Kidney (tissue), 14 donors: Measurements from ENCODE around the gene TBC1D5. TPM values are rescaled to one million over a fixed set of nuclear protein-coding genes. Genes with fewer than 3 reads are reported as not detected.
"Not testable (repeated sequence)": the region's sequence is repeated elsewhere in the genome, so short reads cannot be mapped to it uniquely, and the experiment has no call there.

ENCODE experiments used
- DNase-seq, 5 donors: peaks; one replicate each; pipeline ENCODE4 v3.0.0-alpha.2; 2013 to 2020
- FAIRE-seq: peaks from 2 replicates; lab custom pipeline; 2012; peaks lifted over from hg19 to GRCh38; lab: Jason Lieb, UNC
- H3K27ac ChIP-seq, 2 donors: one replicate each; pipeline ENCODE4 v1.7.0; 2013; ENCODE audit warnings: low read depth in 2 of 2, low read length in 2 of 2, inconsistent platforms in 1 of 2
- H3K27me3 ChIP-seq: one replicate; pipeline ENCODE4 v1.7.1; 2013; ENCODE audit warnings: low read length, inconsistent platforms; ENCODE audit not compliant: control insufficient read depth, insufficient read depth
- H3K36me3 ChIP-seq, 3 donors: one replicate each; pipeline versions ENCODE4 v1.7.0 to v1.7.1; 2013; ENCODE audit warnings: low read length in 3 of 3, control low read depth in 1 of 3, inconsistent platforms in 1 of 3; ENCODE audit not compliant: insufficient read depth in 3 of 3, control insufficient read depth in 2 of 3
- H3K4me1 ChIP-seq, 3 donors: one replicate each; pipeline versions ENCODE4 v1.7.0 to v1.7.1; 2013; ENCODE audit warnings: low read length in 3 of 3, inconsistent platforms in 1 of 3, low read depth in 1 of 3; ENCODE audit not compliant: control insufficient read depth in 2 of 3, insufficient read depth in 2 of 3
- H3K4me3 ChIP-seq, 3 donors: one replicate each; pipeline versions ENCODE4 v1.7.0 to v1.8.1; 2013; ENCODE audit warnings: low read length in 3 of 3, control low read depth in 1 of 3, inconsistent platforms in 1 of 3
- H3K9ac ChIP-seq, 3 donors: one replicate each; pipeline versions ENCODE4 v1.7.0 to v1.7.1; 2013; ENCODE audit warnings: low read length in 3 of 3, control low read depth in 1 of 3, inconsistent platforms in 1 of 3
- H3K9me3 ChIP-seq, 3 donors: one replicate each; pipeline versions ENCODE4 v1.7.0 to v1.7.1; 2013; ENCODE audit warnings: low read length in 3 of 3, control low read depth in 1 of 3, inconsistent platforms in 1 of 3; ENCODE audit not compliant: control insufficient read depth in 2 of 3, insufficient read depth in 1 of 3
- intact Hi-C: fragments of 100-400 bp; cut with DNase I; formaldehyde crosslinking; loops from one replicate; pipeline ENCODE4 v1.11.1; 2022
- polyA plus RNA-seq: library from polyadenylated mRNA; stranded (reverse); fragments of 350-450 nt; fragmentation: Illumina TruSeq; extraction: RNeasy Lipid Tissue Mini Kit (QIAGEN cat#74804); gene quantifications from one replicate; pipeline ENCODE4 v1.2.3, GENCODE V29; 2014; ENCODE audit warnings: low read depth, low replicate concordance; ENCODE audit not compliant: insufficient read depth
- total RNA-seq: library from RNA; stranded (reverse); fragmentation: NEBNext Ultra II Directional; extraction: Animal tissue kit (Norgen Biotek cat#: 25700); gene quantifications from one replicate; pipeline ENCODE4 v1.2.1, GENCODE V29; 2021
- TF ChIP-seq, protein P1 (sequence below): IDR thresholded peaks from 3 replicates; pipeline ENCODE4 v1.5.1; 2012; ENCODE audit warnings: mild to moderate bottlenecking, moderate library complexity, borderline replicate concordance; ENCODE audit not compliant: insufficient read depth; ENCODE audit errors: extremely low read depth
- donor health status: control.
- donor health status: control.
- donor health status: control.
- donor health status: control.
- donor health status: control.
- donor health status: DM: yes; HTN: yes; CAD: no.
- donor health status: Normal renal cell carcinoma (clear cell type).

Gene TBC1D5
- total and polyA plus RNA-seq, 2 donors from 2014 or later, result 9.7 to 77.7 TPM

DNA sequence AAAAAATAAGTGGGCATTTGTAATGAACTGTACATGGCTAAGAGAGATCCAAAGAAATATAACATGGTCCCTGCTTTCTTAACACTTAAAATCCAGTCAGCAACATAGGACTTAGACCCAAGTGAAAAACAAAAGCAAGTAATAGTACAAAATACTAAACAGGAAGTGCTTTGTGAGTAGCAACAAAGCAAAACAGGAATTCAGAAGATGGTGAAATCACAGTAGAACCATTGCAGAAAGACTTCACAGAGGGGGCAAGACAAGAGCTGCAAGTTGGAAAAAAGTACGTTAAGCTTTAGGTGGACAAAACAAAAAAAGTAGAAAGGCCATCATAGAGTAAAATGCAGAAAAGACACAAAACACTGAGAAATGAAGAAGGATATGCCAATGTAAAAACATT is 116.0 kb downstream of the TBC1D5 start:
- no peaks in the 10 kb centered on the region for H3K36me3 ChIP-seq
- FAIRE-seq (no peak), DNase-seq (no peak)
- no peaks in the 10 kb centered on the region for H3K9me3 ChIP-seq
- H3K4me1 ChIP-seq, result no peaks in the 10 kb centered on the region
- H3K9ac ChIP-seq, result no peak overlapping the region
- no peaks in the 10 kb centered on the region for H3K27me3 ChIP-seq
- no peak overlapping the region for H3K27ac ChIP-seq
- no peak overlapping the region for H3K4me3 ChIP-seq
- intact Hi-C loops, result no loop called here
- TF ChIP-seq, protein P1, sequence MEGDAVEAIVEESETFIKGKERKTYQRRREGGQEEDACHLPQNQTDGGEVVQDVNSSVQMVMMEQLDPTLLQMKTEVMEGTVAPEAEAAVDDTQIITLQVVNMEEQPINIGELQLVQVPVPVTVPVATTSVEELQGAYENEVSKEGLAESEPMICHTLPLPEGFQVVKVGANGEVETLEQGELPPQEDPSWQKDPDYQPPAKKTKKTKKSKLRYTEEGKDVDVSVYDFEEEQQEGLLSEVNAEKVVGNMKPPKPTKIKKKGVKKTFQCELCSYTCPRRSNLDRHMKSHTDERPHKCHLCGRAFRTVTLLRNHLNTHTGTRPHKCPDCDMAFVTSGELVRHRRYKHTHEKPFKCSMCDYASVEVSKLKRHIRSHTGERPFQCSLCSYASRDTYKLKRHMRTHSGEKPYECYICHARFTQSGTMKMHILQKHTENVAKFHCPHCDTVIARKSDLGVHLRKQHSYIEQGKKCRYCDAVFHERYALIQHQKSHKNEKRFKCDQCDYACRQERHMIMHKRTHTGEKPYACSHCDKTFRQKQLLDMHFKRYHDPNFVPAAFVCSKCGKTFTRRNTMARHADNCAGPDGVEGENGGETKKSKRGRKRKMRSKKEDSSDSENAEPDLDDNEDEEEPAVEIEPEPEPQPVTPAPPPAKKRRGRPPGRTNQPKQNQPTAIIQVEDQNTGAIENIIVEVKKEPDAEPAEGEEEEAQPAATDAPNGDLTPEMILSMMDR, result no peak

DNA sequence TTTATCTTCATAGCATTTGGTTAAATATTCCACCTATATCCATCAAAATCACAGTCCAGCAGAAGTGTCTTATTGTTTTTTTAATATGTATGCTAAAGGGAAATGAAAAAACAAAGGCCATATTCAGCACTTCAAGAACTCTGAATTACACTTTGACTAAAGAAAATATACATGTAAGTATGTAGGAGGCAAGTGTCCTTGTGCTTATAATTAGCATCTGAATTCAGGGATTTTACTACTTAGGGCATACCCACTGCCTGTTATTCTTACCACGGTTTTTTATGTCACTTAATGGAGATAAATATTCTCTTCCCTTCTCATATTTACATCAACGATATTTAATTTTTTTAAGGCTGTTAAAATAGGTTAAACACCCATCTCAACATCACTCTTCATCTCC is 117.3 kb downstream of the TBC1D5 start:
- DNase-seq, result no peak
- Histone ChIP-seq H3K27ac (no peak overlapping the region), H3K36me3 (no peaks in the 10 kb centered on the region), H3K9ac (no peak overlapping the region), H3K27me3 (no peaks in the 10 kb centered on the region), H3K4me1 (no peaks in the 10 kb centered on the region), H3K4me3 (no peak overlapping the region), H3K9me3 (no peaks in the 10 kb centered on the region)
- no peak for FAIRE-seq
- TF ChIP-seq, protein P1, result no peak
- intact Hi-C loops, result no loop called here

DNA sequence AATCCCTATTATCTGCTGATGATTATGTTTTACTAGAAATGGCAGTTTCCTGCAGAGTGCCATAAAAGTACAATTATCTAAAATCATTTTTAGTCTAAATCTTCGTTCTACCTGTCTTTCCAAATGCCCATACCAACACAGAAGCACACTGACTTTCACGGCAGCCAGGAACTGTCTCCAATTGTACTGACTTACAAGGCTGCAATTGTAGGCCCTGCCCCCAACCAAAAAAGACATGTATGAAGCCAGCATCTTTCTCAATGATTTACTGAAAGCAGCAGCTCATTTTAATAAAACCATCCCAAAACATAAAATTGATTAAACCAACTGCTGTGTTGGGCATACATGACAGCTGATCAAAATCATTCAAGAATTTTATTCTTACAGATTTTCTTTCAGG is 119.0 kb downstream of the TBC1D5 start:
- Histone ChIP-seq H3K4me3 (no peak overlapping the region), H3K9ac (no peak overlapping the region), H3K27ac (no peak overlapping the region), H3K4me1 (no peaks in the 10 kb centered on the region), H3K27me3 (no peaks in the 10 kb centered on the region), H3K36me3 (no peaks in the 10 kb centered on the region), H3K9me3 (no peaks in the 10 kb centered on the region)
- DNase-seq, result no peak
- TF ChIP-seq, protein P1, result no peak
- FAIRE-seq, result no peak
- intact Hi-C loops, result no loop called here

DNA sequence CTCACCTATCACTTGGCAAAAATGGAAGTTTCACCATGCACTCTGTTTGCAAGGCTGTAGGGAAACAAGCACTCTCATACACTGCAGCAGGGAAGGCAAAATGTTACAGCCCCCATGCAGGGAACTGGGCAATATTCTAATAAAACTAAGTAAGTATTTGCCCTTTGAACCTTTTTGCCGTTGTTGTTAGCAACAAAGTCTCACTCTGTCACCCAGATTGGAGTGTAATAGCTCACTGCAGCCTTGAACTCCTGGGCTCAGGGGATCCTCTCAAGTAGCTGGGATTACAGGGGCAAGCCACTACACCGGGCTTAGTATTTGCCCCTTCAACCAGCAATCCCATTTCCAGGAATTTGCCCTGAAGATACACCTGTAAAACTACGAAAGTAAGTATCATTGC is 122.5 kb downstream of the TBC1D5 start:
- intact Hi-C loops, result no loop called here
- no peak for FAIRE-seq

DNA sequence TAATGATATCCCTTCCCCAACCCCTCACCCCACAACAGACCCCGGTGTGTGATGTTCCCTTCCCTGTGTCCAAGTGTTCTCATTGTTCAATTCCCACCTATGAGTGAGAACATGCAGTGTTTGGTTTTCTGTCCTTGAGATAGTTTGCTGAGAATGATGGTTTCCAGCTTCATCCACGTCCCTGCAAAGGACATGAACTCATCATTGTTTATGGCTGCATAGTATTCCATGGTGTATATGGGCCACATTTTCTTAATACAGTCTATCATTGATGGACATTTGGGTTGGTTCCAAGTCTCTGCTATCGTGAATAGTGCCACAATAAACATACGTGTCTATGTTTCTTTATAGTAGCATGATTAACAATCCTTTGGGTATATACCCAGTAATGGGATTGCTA is 129.4 kb downstream of the TBC1D5 start:
- H3K27ac ChIP-seq, H3K4me3 ChIP-seq, H3K9me3 ChIP-seq, H3K36me3 ChIP-seq, H3K27me3 ChIP-seq, H3K9ac ChIP-seq, DNase-seq, H3K4me1 ChIP-seq, intact Hi-C loops, FAIRE-seq: not testable (repeated sequence)

More for the DNA sequence above, 122.5 kb downstream of the TBC1D5 start:
- Histone ChIP-seq H3K9ac (no peak overlapping the region), H3K27ac (no peak overlapping the region), H3K36me3 (no peaks in the 10 kb centered on the region), H3K4me1 (no peaks in the 10 kb centered on the region), H3K27me3 (no peaks in the 10 kb centered on the region), H3K4me3 (no peak overlapping the region), H3K9me3 (no peaks in the 10 kb centered on the region)
- DNase-seq, result no peak
- TF ChIP-seq, protein P1, result no peak
